ENCODE data around the gene FCHSD1.

Gene FCHSD1

DNA sequence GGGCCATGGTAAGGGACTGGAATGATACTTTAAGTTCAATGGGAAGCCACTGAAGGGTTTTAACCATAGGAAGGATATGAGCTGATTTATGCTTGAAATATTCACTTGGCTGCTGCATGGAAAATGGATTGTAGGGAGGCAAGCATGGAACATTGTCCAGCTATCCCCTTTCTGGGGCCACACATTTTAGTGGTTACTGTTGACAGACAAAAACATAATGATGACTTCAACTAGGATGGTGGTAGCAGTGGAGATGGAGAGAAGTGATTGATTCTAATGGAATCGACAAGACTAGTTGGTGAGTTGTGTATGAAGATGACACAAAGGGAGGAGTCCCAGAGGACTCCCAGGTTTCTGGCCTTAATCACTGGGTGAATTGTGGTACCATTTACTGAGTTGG is 6.2 kb upstream of the FCHSD1 start:
- Histone ChIP-seq H3K9me3 (ENCODE audit: insufficient read depth, low read depth, low read length) (peaks cover 6% of the 10 kb centered on the region), H4K91ac (ENCODE audit: low read depth, low read length) (no peak overlapping the region), H3K23ac (ENCODE audit: low read length) (no peak overlapping the region), H2BK5ac (ENCODE audit: low read depth, low read length, poor library complexity) (no peak overlapping the region), H4K12ac (ENCODE audit: low read depth, low read length) (no peak overlapping the region), H3K9ac (ENCODE audit: low read length) (no peak overlapping the region), H3K27me3 (ENCODE audit: insufficient read depth, low read length) (no peaks in the 10 kb centered on the region), H3K18ac (ENCODE audit: low read length) (no peak overlapping the region), H2BK120ac (ENCODE audit: insufficient read depth, low read length, poor library complexity) (no peak overlapping the region), H2AFZ (ENCODE audit: insufficient read depth, low read length, poor library complexity) (no peak overlapping the region), H2AK5ac (ENCODE audit: low read length) (no peak overlapping the region), H3K79me1 (ENCODE audit: low read length) (no peaks in the 10 kb centered on the region), H3K79me2 (ENCODE audit: control insufficient read depth, insufficient read depth, low read length, poor library complexity) (no peaks in the 10 kb centered on the region), H3K4me2 (ENCODE audit: low read length) (no peak overlapping the region), H4K8ac (ENCODE audit: low read depth, low read length) (no peak overlapping the region), H3K4me1 (ENCODE audit: control insufficient read depth in 1 of 2, insufficient read depth in 2 of 2, low read length in 2 of 2) (no peaks in the 10 kb centered on the region), H3K4ac (ENCODE audit: low read depth, low read length) (no peak overlapping the region), H3K14ac (ENCODE audit: low read length) (no peak overlapping the region), H3K4me3 (ENCODE audit: low read depth, low read length) (no peak overlapping the region), H2BK12ac (ENCODE audit: low read length) (no peak overlapping the region), H3K36me3 (ENCODE audit: control insufficient read depth in 1 of 2, insufficient read depth in 2 of 2, low read length in 2 of 2) (peaks cover 15 to 35% of the 10 kb centered on the region in 2 experiments), H3K27ac (ENCODE audit: low read depth, low read length) (no peak overlapping the region)
- no CpG with 5 or more reads among the region's 1 CpG for WGBS (ENCODE audit: extremely low coverage, insufficient coverage, insufficient read length)
- no peak for DNase-seq

- peaks cover 3 to 5% of the 10 kb centered on the region in 2 experiments for H3K4me1 ChIP-seq (ENCODE audit: control insufficient read depth in 1 of 2, insufficient read depth in 2 of 2, low read length in 2 of 2)
- H3K27ac ChIP-seq (ENCODE audit: low read depth, low read length), result no peak overlapping the region
- H2AK5ac ChIP-seq (ENCODE audit: low read length), result no peak overlapping the region
- H3K9me3 ChIP-seq (ENCODE audit: insufficient read depth, low read depth, low read length), result peaks cover 6% of the 10 kb centered on the region
- H2AFZ ChIP-seq (ENCODE audit: insufficient read depth, low read length, poor library complexity), result no peak overlapping the region
- H3K79me2 ChIP-seq (ENCODE audit: control insufficient read depth, insufficient read depth, low read length, poor library complexity), result no peaks in the 10 kb centered on the region
- H3K27me3 ChIP-seq (ENCODE audit: insufficient read depth, low read length), result no peaks in the 10 kb centered on the region
- H3K36me3 ChIP-seq (ENCODE audit: control insufficient read depth in 1 of 2, insufficient read depth in 2 of 2, low read length in 2 of 2), result peaks cover 11 to 34% of the 10 kb centered on the region in 2 experiments
- no peak overlapping the region for H3K23ac ChIP-seq (ENCODE audit: low read length)
- no peak overlapping the region for H4K12ac ChIP-seq (ENCODE audit: low read depth, low read length)
- no peak overlapping the region for H3K14ac ChIP-seq (ENCODE audit: low read length)
- no peak overlapping the region for H4K8ac ChIP-seq (ENCODE audit: low read depth, low read length)
- no peak overlapping the region for H3K4ac ChIP-seq (ENCODE audit: low read depth, low read length)
- H3K4me2 ChIP-seq (ENCODE audit: low read length), result no peak overlapping the region
- no peak overlapping the region for H3K4me3 ChIP-seq (ENCODE audit: low read depth, low read length)
- no peak overlapping the region for H2BK12ac ChIP-seq (ENCODE audit: low read length)
- DNase-seq, result no peak
- no peaks in the 10 kb centered on the region for H3K79me1 ChIP-seq (ENCODE audit: low read length)
- H2BK5ac ChIP-seq (ENCODE audit: low read depth, low read length, poor library complexity), result no peak overlapping the region
- H3K18ac ChIP-seq (ENCODE audit: low read length), result no peak overlapping the region
- H2BK120ac ChIP-seq (ENCODE audit: insufficient read depth, low read length, poor library complexity), result no peak overlapping the region
- WGBS (ENCODE audit: extremely low coverage, insufficient coverage, insufficient read length), result no CpG with 5 or more reads among the region's 9 CpGs
- H3K9ac ChIP-seq (ENCODE audit: low read length), result no peak overlapping the region
- no peak overlapping the region for H4K91ac ChIP-seq (ENCODE audit: low read depth, low read length)
Measured at GRCh38 chr5:141656396-141656795, 5.2 kb upstream of the FCHSD1 start.

DNA sequence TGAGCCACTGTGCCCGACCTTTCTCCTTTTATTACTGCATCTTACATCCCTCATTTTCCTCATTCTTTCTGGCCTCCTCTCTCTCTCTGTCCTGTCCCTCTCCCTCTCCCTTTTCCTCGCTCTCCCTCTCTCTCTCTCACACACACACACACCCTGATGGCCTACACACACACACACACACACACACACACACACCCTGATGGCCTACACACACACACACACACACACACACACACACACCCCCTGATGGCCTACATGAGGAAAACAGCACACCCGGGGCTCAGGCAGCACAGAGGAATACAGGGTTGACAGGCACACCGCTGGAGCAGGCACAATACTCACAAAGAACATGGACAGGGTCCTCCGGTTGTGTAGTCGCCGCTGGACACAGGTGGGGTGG is 3.8 kb upstream of the FCHSD1 start:
- Histone ChIP-seq H3K4me2 (ENCODE audit: low read length) (no peak overlapping the region), H3K79me2 (ENCODE audit: control insufficient read depth, insufficient read depth, low read length, poor library complexity) (peaks cover 2% of the 10 kb centered on the region), H2BK5ac (ENCODE audit: low read depth, low read length, poor library complexity) (no peak overlapping the region)

GRCh38 chr5:141654298-141654697 is 3.1 kb upstream of the FCHSD1 start:
- peaks cover 9% of the 10 kb centered on the region for H3K9me3 ChIP-seq (ENCODE audit: insufficient read depth, low read depth, low read length)
- no peak overlapping the region for H3K27ac ChIP-seq (ENCODE audit: low read depth, low read length)
- no peak overlapping the region for H3K4me3 ChIP-seq (ENCODE audit: low read depth, low read length)
- H3K9ac ChIP-seq (ENCODE audit: low read length), result no peak overlapping the region
- no peak overlapping the region for H2BK5ac ChIP-seq (ENCODE audit: low read depth, low read length, poor library complexity)
- H4K12ac ChIP-seq (ENCODE audit: low read depth, low read length), result no peak overlapping the region
- no peak overlapping the region for H3K23ac ChIP-seq (ENCODE audit: low read length)
- H4K8ac ChIP-seq (ENCODE audit: low read depth, low read length), result no peak overlapping the region
- H3K79me1 ChIP-seq (ENCODE audit: low read length), result no peaks in the 10 kb centered on the region
- H3K14ac ChIP-seq (ENCODE audit: low read length), result no peak overlapping the region
- no peak overlapping the region for H2BK120ac ChIP-seq (ENCODE audit: insufficient read depth, low read length, poor library complexity)
- no peak overlapping the region for H4K91ac ChIP-seq (ENCODE audit: low read depth, low read length)
- H3K36me3 ChIP-seq (ENCODE audit: control insufficient read depth in 1 of 2, insufficient read depth in 2 of 2, low read length in 2 of 2), result peaks cover 11 to 31% of the 10 kb centered on the region in 2 experiments
- peaks cover 2% of the 10 kb centered on the region for H3K79me2 ChIP-seq (ENCODE audit: control insufficient read depth, insufficient read depth, low read length, poor library complexity)
- H3K4me2 ChIP-seq (ENCODE audit: low read length), result no peak overlapping the region
- DNase-seq, result peak; percentile 13 to 47
- WGBS (ENCODE audit: extremely low coverage, insufficient coverage, insufficient read length), result no CpG with 5 or more reads among the region's 2 CpGs
- H3K27me3 ChIP-seq (ENCODE audit: insufficient read depth, low read length), result no peaks in the 10 kb centered on the region
- peaks cover 10% of the 10 kb centered on the region in 2 experiments for H3K4me1 ChIP-seq (ENCODE audit: control insufficient read depth in 1 of 2, insufficient read depth in 2 of 2, low read length in 2 of 2)
- no peak overlapping the region for H2AK5ac ChIP-seq (ENCODE audit: low read length)
- H2BK12ac ChIP-seq (ENCODE audit: low read length), result no peak overlapping the region
- no peak overlapping the region for H3K4ac ChIP-seq (ENCODE audit: low read depth, low read length)
- no peak overlapping the region for H2AFZ ChIP-seq (ENCODE audit: insufficient read depth, low read length, poor library complexity)
- H3K18ac ChIP-seq (ENCODE audit: low read length), result no peak overlapping the region

More for the DNA sequence above, 3.8 kb upstream of the FCHSD1 start:
- Histone ChIP-seq H3K4ac (ENCODE audit: low read depth, low read length) (no peak overlapping the region), H3K27ac (ENCODE audit: low read depth, low read length) (no peak overlapping the region), H2AK5ac (ENCODE audit: low read length) (no peak overlapping the region), H4K8ac (ENCODE audit: low read depth, low read length) (no peak overlapping the region), H3K79me1 (ENCODE audit: low read length) (no peaks in the 10 kb centered on the region), H3K14ac (ENCODE audit: low read length) (no peak overlapping the region), H2AFZ (ENCODE audit: insufficient read depth, low read length, poor library complexity) (no peak overlapping the region), H3K27me3 (ENCODE audit: insufficient read depth, low read length) (no peaks in the 10 kb centered on the region), H3K18ac (ENCODE audit: low read length) (no peak overlapping the region), H3K4me1 (ENCODE audit: control insufficient read depth in 1 of 2, insufficient read depth in 2 of 2, low read length in 2 of 2) (peaks cover 10% of the 10 kb centered on the region in 2 experiments), H2BK12ac (ENCODE audit: low read length) (no peak overlapping the region), H3K4me3 (ENCODE audit: low read depth, low read length) (no peak overlapping the region), H4K91ac (ENCODE audit: low read depth, low read length) (no peak overlapping the region), H3K23ac (ENCODE audit: low read length) (no peak overlapping the region), H4K12ac (ENCODE audit: low read depth, low read length) (no peak overlapping the region), H3K9me3 (ENCODE audit: insufficient read depth, low read depth, low read length) (peaks cover 9% of the 10 kb centered on the region), H3K9ac (ENCODE audit: low read length) (no peak overlapping the region), H2BK120ac (ENCODE audit: insufficient read depth, low read length, poor library complexity) (no peak overlapping the region), H3K36me3 (ENCODE audit: control insufficient read depth in 1 of 2, insufficient read depth in 2 of 2, low read length in 2 of 2) (peaks cover 11 to 33% of the 10 kb centered on the region in 2 experiments)
- no CpG with 5 or more reads among the region's 7 CpGs for WGBS (ENCODE audit: extremely low coverage, insufficient coverage, insufficient read length)
- DNase-seq, result no peak

Measured in trophoblast cell (in vitro differentiated cells and primary cell).